ENCODE data around the gene FSTL4. TPM values are rescaled to one million over a fixed set of nuclear protein-coding genes. Genes with fewer than 3 reads are reported as not detected.

The FSTL4 gene
- total and polyA plus RNA-seq, 4 donors, result 0.08 to 1.4 (median 0.31) TPM

DNA sequence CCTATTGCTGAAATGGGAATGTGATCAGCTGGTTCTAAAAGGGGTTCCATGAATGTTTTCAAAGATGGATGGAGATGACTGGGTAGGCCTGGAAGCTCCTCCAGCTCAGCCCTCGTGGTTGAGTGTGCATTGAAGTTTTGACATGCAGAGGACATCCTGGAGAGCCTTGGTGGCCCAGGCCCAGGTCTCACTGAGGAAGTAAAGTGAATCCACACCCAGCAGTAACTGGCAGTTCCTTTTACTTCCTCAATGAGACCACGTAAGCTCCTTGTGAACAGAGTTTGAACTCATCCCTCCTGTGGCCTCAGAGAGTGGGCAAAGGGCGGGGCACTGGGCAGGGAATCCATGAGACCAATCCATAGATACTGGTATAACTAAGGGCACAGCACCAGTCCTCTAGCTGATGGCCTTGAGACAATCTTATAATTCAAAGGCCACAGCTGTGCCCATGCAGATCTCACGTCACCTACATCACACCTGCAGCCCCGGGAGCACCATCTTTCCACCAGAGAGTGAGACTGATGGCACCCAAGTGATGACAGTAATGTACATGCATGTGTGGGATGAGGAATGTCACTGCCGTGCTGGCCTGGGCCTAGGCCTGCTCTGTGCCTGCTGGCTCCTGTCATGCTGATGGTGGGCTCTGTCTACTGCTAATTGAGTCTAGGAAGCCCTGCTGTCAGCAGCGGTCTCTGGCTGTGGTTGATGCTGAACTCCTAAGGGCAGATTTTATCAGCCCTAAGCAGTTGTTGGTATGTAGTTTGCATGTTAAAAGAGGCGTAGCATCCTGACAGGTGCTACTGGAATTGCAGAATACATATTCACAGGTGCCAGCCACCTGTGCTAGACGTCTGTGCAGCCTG lies 257.8 kb downstream of the FSTL4 start:
- Histone ChIP-seq H3K4me1 (ENCODE audit: control insufficient read depth in 5 of 5, insufficient read depth in 5 of 5, low read length in 5 of 5) (peaks cover 0 to 2% (median 0%) of the 10 kb centered on the region in 5 donors), H3K9me3 (ENCODE audit: control insufficient read depth in 4 of 4, insufficient read depth in 3 of 4, low read length in 3 of 4) (no peaks in the 10 kb centered on the region), H3K27ac (ENCODE audit: low read depth in 1 of 2, low read length in 1 of 2) (no peak overlapping the region), H3K27me3 (ENCODE audit: control insufficient read depth in 3 of 3, insufficient read depth in 3 of 3, low read length in 2 of 3) (no peaks in the 10 kb centered on the region), H3K9ac (ENCODE audit: insufficient read depth in 1 of 2, low read length in 2 of 2) (no peak overlapping the region), H3K36me3 (ENCODE audit: control insufficient read depth in 4 of 4, insufficient read depth in 4 of 4, low read length in 4 of 4) (no peaks in the 10 kb centered on the region), H3K4me3 (no peak overlapping the region)
- WGBS, 2 donors, result 74 to 79% methylated on average over 9 of the region's 9 CpGs
- DNase-seq, result no peak
- TF ChIP-seq, protein P1, sequence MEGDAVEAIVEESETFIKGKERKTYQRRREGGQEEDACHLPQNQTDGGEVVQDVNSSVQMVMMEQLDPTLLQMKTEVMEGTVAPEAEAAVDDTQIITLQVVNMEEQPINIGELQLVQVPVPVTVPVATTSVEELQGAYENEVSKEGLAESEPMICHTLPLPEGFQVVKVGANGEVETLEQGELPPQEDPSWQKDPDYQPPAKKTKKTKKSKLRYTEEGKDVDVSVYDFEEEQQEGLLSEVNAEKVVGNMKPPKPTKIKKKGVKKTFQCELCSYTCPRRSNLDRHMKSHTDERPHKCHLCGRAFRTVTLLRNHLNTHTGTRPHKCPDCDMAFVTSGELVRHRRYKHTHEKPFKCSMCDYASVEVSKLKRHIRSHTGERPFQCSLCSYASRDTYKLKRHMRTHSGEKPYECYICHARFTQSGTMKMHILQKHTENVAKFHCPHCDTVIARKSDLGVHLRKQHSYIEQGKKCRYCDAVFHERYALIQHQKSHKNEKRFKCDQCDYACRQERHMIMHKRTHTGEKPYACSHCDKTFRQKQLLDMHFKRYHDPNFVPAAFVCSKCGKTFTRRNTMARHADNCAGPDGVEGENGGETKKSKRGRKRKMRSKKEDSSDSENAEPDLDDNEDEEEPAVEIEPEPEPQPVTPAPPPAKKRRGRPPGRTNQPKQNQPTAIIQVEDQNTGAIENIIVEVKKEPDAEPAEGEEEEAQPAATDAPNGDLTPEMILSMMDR (IDR thresholded peaks at IDR 0.05; ENCODE audit: control extremely low read depth, extremely low read depth), result no peak
- ATAC-seq (ENCODE audit: insufficient read depth, low FRiP score), result no peak

GRCh38 chr5:133353741-133354140 lies 258.6 kb downstream of the FSTL4 start:
- Histone ChIP-seq H3K9ac (ENCODE audit: insufficient read depth in 1 of 2, low read length in 2 of 2) (no peak overlapping the region), H3K4me3 (no peak overlapping the region), H3K27me3 (ENCODE audit: control insufficient read depth in 3 of 3, insufficient read depth in 3 of 3, low read length in 2 of 3) (no peaks in the 10 kb centered on the region), H3K9me3 (ENCODE audit: control insufficient read depth in 4 of 4, insufficient read depth in 3 of 4, low read length in 3 of 4) (no peaks in the 10 kb centered on the region), H3K36me3 (ENCODE audit: control insufficient read depth in 4 of 4, insufficient read depth in 4 of 4, low read length in 4 of 4) (no peaks in the 10 kb centered on the region), H3K27ac (ENCODE audit: low read depth in 1 of 2, low read length in 1 of 2) (no peak overlapping the region), H3K4me1 (ENCODE audit: control insufficient read depth in 5 of 5, insufficient read depth in 5 of 5, low read length in 5 of 5) (peaks cover 0 to 2% (median 0%) of the 10 kb centered on the region in 5 donors)
- 60 to 75% methylated on average over 8 of the region's 8 CpGs for WGBS, 2 donors
- DNase-seq (no peak), ATAC-seq (ENCODE audit: insufficient read depth, low FRiP score) (no peak)
- TF ChIP-seq, protein P1 (IDR thresholded peaks at IDR 0.05; ENCODE audit: control extremely low read depth, extremely low read depth), result no peak

- Histone ChIP-seq H3K27me3 (ENCODE audit: control insufficient read depth in 3 of 3, insufficient read depth in 3 of 3, low read length in 2 of 3) (no peaks in the 10 kb centered on the region), H3K9me3 (ENCODE audit: control insufficient read depth in 4 of 4, insufficient read depth in 3 of 4, low read length in 3 of 4) (no peaks in the 10 kb centered on the region), H3K4me1 (ENCODE audit: control insufficient read depth in 5 of 5, insufficient read depth in 5 of 5, low read length in 5 of 5) (no peaks in the 10 kb centered on the region), H3K36me3 (ENCODE audit: control insufficient read depth in 4 of 4, insufficient read depth in 4 of 4, low read length in 4 of 4) (no peaks in the 10 kb centered on the region), H3K9ac (ENCODE audit: insufficient read depth in 1 of 2, low read length in 2 of 2) (no peak overlapping the region), H3K27ac (ENCODE audit: low read depth in 1 of 2, low read length in 1 of 2) (no peak overlapping the region), H3K4me3 (no peak overlapping the region)
- ATAC-seq (ENCODE audit: insufficient read depth, low FRiP score), result no peak
- WGBS, 2 donors, result 96 to 98% methylated on average over 4 of the region's 4 CpGs
- no peak for DNase-seq
- TF ChIP-seq, protein P1 (IDR thresholded peaks at IDR 0.05; ENCODE audit: control extremely low read depth, extremely low read depth), result no peak
These were observed 263.9 kb downstream of the FSTL4 start for GRCh38 chr5:133348406-133348805.
